AG04450 (cell line): ENCODE results near the gene RHO. TPM values are rescaled to one million over a fixed set of nuclear protein-coding genes. Genes with fewer than 3 reads are reported as not detected.

Source experiments
- CTCF ChIA-PET: fragments of 300-600, 350-600 bp; formaldehyde crosslinking; extraction: SDS; loops from one replicate; lab custom pipeline; 2022; ENCODE audit warnings: antibody characterized with exemption, inconsistent platforms; lab: Charles Lee
- POLR2A ChIA-PET: fragments of 350-600 bp; formaldehyde crosslinking; extraction: SDS; loops from one replicate; lab custom pipeline; 2021; ENCODE audit warnings: antibody characterized with exemption, inconsistent platforms; lab: Yijun Ruan, JAX
- DNase-seq: peaks from one replicate; pipeline ENCODE4 v3.0.0-alpha.2; 2011; ENCODE audit warnings: low read depth, low spot score
- H3K27ac ChIP-seq: one replicate; pipeline ENCODE4 v1.5.1; 2012; ENCODE audit warnings: low read depth, low read length, control low read depth
- H3K27me3 ChIP-seq: one replicate; pipeline ENCODE4 v1.6.0; 2012; ENCODE audit warnings: low read length; ENCODE audit not compliant: control insufficient read depth, insufficient read depth
- H3K4me3 ChIP-seq: 2 replicates; pipeline ENCODE4 v1.5.1; 2011; ENCODE audit warnings: mild to moderate bottlenecking, low read depth, low read length, control low read depth
- H3K9me3 ChIP-seq: 2 replicates; pipeline ENCODE4 v1.5.1; 2012; ENCODE audit warnings: low read length; ENCODE audit not compliant: control insufficient read depth, insufficient read depth
- polyA plus RNA-seq: library from polyadenylated mRNA; depleted of rRNA; stranded (reverse); fragments of >200 nt; gene quantifications from 2 replicates; pipeline ENCODE4 v1.2.3, GENCODE V29; 2011
- TF ChIP-seq, protein P1 (sequence below): IDR thresholded peaks from 2 replicates; pipeline ENCODE4 v1.5.1; 2011; ENCODE audit warnings: low read depth, low read length, control low read depth, inconsistent platforms

Gene RHO
- polyA plus RNA-seq, 1 experiment = not detected

DNA sequence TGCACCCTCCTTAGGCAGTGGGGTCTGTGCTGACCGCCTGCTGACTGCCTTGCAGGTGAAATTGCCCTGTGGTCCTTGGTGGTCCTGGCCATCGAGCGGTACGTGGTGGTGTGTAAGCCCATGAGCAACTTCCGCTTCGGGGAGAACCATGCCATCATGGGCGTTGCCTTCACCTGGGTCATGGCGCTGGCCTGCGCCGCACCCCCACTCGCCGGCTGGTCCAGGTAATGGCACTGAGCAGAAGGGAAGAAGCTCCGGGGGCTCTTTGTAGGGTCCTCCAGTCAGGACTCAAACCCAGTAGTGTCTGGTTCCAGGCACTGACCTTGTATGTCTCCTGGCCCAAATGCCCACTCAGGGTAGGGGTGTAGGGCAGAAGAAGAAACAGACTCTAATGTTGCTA, 2.4 kb downstream of the RHO start:
- DNase-seq = no peak
- TF ChIP-seq, protein P1, sequence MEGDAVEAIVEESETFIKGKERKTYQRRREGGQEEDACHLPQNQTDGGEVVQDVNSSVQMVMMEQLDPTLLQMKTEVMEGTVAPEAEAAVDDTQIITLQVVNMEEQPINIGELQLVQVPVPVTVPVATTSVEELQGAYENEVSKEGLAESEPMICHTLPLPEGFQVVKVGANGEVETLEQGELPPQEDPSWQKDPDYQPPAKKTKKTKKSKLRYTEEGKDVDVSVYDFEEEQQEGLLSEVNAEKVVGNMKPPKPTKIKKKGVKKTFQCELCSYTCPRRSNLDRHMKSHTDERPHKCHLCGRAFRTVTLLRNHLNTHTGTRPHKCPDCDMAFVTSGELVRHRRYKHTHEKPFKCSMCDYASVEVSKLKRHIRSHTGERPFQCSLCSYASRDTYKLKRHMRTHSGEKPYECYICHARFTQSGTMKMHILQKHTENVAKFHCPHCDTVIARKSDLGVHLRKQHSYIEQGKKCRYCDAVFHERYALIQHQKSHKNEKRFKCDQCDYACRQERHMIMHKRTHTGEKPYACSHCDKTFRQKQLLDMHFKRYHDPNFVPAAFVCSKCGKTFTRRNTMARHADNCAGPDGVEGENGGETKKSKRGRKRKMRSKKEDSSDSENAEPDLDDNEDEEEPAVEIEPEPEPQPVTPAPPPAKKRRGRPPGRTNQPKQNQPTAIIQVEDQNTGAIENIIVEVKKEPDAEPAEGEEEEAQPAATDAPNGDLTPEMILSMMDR = no peak
- H3K27me3 ChIP-seq = no peaks in the 10 kb centered on the region
- no peak overlapping the region for H3K27ac ChIP-seq
- ChIA-PET POLR2A (no interaction called here), CTCF (interaction anchor here (0.6 kb wide), 1 partner anchor 298 kb away, joined by 4 read pairs; no protein-coding TSS in a partner anchor)
- H3K4me3 ChIP-seq = no peak overlapping the region
- H3K9me3 ChIP-seq = no peaks in the 10 kb centered on the region; the same call in 1 of the 2 replicates

DNA sequence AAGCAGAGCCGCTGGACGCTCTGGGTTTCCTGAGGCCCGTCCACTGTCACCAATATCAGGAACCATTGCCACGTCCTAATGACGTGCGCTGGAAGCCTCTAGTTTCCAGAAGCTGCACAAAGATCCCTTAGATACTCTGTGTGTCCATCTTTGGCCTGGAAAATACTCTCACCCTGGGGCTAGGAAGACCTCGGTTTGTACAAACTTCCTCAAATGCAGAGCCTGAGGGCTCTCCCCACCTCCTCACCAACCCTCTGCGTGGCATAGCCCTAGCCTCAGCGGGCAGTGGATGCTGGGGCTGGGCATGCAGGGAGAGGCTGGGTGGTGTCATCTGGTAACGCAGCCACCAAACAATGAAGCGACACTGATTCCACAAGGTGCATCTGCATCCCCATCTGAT, 3.3 kb downstream of the RHO start:
- no peak for DNase-seq
- H3K27me3 ChIP-seq = peaks cover 2% of the 10 kb centered on the region
- no peak overlapping the region for H3K4me3 ChIP-seq
- TF ChIP-seq, protein P1 = no peak
- H3K9me3 ChIP-seq = no peaks in the 10 kb centered on the region; the same call in 1 of the 2 replicates
- POLR2A ChIA-PET = no interaction called here
- CTCF ChIA-PET = no interaction called here
- H3K27ac ChIP-seq = no peak overlapping the region

DNA sequence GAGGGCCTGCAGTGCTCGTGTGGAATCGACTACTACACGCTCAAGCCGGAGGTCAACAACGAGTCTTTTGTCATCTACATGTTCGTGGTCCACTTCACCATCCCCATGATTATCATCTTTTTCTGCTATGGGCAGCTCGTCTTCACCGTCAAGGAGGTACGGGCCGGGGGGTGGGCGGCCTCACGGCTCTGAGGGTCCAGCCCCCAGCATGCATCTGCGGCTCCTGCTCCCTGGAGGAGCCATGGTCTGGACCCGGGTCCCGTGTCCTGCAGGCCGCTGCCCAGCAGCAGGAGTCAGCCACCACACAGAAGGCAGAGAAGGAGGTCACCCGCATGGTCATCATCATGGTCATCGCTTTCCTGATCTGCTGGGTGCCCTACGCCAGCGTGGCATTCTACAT, 3.8 kb downstream of the RHO start:
- Histone ChIP-seq H3K27ac (no peak overlapping the region), H3K4me3 (no peak overlapping the region), H3K9me3 (no peaks in the 10 kb centered on the region; the same call in 1 of the 2 replicates), H3K27me3 (peaks cover 2% of the 10 kb centered on the region)
- no peak for DNase-seq
- ChIA-PET POLR2A (no interaction called here), CTCF (no interaction called here)
- TF ChIP-seq, protein P1 = no peak

DNA sequence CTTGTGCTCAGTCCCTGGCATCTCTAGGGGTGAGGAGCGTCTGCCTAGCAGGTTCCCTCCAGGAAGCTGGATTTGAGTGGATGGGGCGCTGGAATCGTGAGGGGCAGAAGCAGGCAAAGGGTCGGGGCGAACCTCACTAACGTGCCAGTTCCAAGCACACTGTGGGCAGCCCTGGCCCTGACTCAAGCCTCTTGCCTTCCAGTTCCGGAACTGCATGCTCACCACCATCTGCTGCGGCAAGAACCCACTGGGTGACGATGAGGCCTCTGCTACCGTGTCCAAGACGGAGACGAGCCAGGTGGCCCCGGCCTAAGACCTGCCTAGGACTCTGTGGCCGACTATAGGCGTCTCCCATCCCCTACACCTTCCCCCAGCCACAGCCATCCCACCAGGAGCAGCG, 5.0 kb downstream of the RHO start:
- Histone ChIP-seq H3K4me3 (no peak overlapping the region), H3K9me3 (no peaks in the 10 kb centered on the region; the same call in 1 of the 2 replicates), H3K27ac (no peak overlapping the region), H3K27me3 (peaks cover 5% of the 10 kb centered on the region)
- POLR2A ChIA-PET = no interaction called here
- CTCF ChIA-PET = no interaction called here
- no peak for DNase-seq
- TF ChIP-seq, protein P1 = no peak

DNA sequence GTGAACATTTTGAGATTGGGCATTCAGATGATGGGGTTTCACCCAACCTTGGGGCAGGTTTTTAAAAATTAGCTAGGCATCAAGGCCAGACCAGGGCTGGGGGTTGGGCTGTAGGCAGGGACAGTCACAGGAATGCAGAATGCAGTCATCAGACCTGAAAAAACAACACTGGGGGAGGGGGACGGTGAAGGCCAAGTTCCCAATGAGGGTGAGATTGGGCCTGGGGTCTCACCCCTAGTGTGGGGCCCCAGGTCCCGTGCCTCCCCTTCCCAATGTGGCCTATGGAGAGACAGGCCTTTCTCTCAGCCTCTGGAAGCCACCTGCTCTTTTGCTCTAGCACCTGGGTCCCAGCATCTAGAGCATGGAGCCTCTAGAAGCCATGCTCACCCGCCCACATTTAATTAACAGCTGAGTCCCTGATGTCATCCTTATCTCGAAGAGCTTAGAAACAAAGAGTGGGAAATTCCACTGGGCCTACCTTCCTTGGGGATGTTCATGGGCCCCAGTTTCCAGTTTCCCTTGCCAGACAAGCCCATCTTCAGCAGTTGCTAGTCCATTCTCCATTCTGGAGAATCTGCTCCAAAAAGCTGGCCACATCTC, 6.1 kb downstream of the RHO start:
- Histone ChIP-seq H3K27ac (no peak overlapping the region), H3K4me3 (no peak overlapping the region), H3K27me3 (peaks cover 5% of the 10 kb centered on the region), H3K9me3 (no peaks in the 10 kb centered on the region; the same call in 1 of the 2 replicates)
- ChIA-PET POLR2A (interaction anchor here (0.7 kb wide), 1 partner anchor 33 kb away, joined by 3 read pairs; no protein-coding TSS in a partner anchor), CTCF (no interaction called here)
- TF ChIP-seq, protein P1 = no peak
- DNase-seq = no peak
